Fibroblast of lung (primary cell): ENCODE results near the gene PDZK1IP1. TPM values are rescaled to one million over a fixed set of nuclear protein-coding genes. Genes with fewer than 3 reads are reported as not detected.

ENCODE experiments used
- DNase-seq, 2 donors: peaks; one replicate each; pipeline versions ENCODE4 v3.0.0 to v3.0.0-alpha.2; 2010; ENCODE audit warnings: low read depth in 2 of 2
- H2AFZ ChIP-seq: 2 replicates; pipeline ENCODE4 v1.5.1; 2012; ENCODE audit warnings: low read length, control low read depth, inconsistent platforms
- H3K27ac ChIP-seq: 2 replicates; pipeline ENCODE4 v1.5.1; 2011; ENCODE audit warnings: low read length, control low read depth; ENCODE audit not compliant: insufficient read depth
- H3K27me3 ChIP-seq: 2 replicates; pipeline ENCODE4 v1.5.1; 2011; ENCODE audit warnings: mild to moderate bottlenecking, low read length; ENCODE audit not compliant: control insufficient read depth, insufficient read depth
- H3K36me3 ChIP-seq: 2 replicates; pipeline ENCODE4 v1.5.1; 2011; ENCODE audit warnings: low read length; ENCODE audit not compliant: control insufficient read depth, insufficient read depth
- H3K4me1 ChIP-seq: 2 replicates; pipeline ENCODE4 v1.5.1; 2011; ENCODE audit warnings: low read length; ENCODE audit not compliant: control insufficient read depth, insufficient read depth; ENCODE audit errors: extremely low read depth
- H3K4me2 ChIP-seq: 2 replicates; pipeline ENCODE4 v1.5.1; 2011; ENCODE audit warnings: low read length, control low read depth; ENCODE audit not compliant: insufficient read depth; ENCODE audit errors: extremely low read depth
- H3K4me3 ChIP-seq, 4 experiments: fragments of 200-600 bp in 1 of 4; sonication (generic) in 1 of 4; replicated peaks in 1 of 4; 2 replicates each; pipeline ENCODE4 v1.5.1; 2011 to 2016; ENCODE audit warnings: low read length in 4 of 4, low read depth in 3 of 4, mild to moderate bottlenecking in 3 of 4, control low read depth in 2 of 4, inconsistent platforms in 1 of 4, mixed read lengths in 1 of 4; ENCODE audit not compliant: insufficient read depth in 1 of 4; ENCODE audit errors: control extremely low read depth in 1 of 4
- H3K79me2 ChIP-seq: 2 replicates; pipeline ENCODE4 v1.5.1; 2012; ENCODE audit warnings: mild to moderate bottlenecking, low read length, inconsistent platforms; ENCODE audit not compliant: control insufficient read depth, insufficient read depth
- H3K9ac ChIP-seq: 2 replicates; pipeline ENCODE4 v1.5.1; 2011; ENCODE audit warnings: mild to moderate bottlenecking, low read length, control low read depth; ENCODE audit not compliant: insufficient read depth
- H3K9me3 ChIP-seq: 2 replicates; pipeline ENCODE4 v1.5.1; 2012; ENCODE audit warnings: low read depth, low read length; ENCODE audit not compliant: control insufficient read depth, insufficient read depth
- H4K20me1 ChIP-seq: 2 replicates; pipeline ENCODE4 v1.5.1; 2011; ENCODE audit warnings: low read length; ENCODE audit not compliant: control insufficient read depth, insufficient read depth; ENCODE audit errors: extremely low read depth
- EZH2 ChIP-seq: IDR thresholded peaks from 2 replicates; pipeline ENCODE4 v1.5.1; 2012; ENCODE audit warnings: low read length, control low read depth, mild to moderate bottlenecking; ENCODE audit errors: missing control alignments
- polyA plus RNA-seq, 2 donors: library from polyadenylated mRNA; depleted of rRNA in 1 of 2; stranded (reverse) in 1 of 2; unstranded in 1 of 2; fragments of >200 nt; gene quantifications; 2 replicates each; pipeline ENCODE4 v1.2.1, GENCODE V29; 2011 to 2012; ENCODE audit warnings: missing spikeins in 1 of 2
- total RNA-seq: library from RNA; depleted of rRNA; stranded (reverse); fragments of >200 nt; gene quantifications from 2 replicates; pipeline ENCODE4 v1.2.1, GENCODE V29; 2014
- TF ChIP-seq, protein P1 (sequence below), 2 donors: IDR thresholded peaks in 1 of 2; conservative IDR thresholded peaks in 1 of 2; 1 replicate in 1 of 2; 2 replicates in 1 of 2; pipeline ENCODE4 v1.5.1; 2011 to 2012; ENCODE audit warnings: low read length in 2 of 2, control low read depth in 1 of 2, inconsistent platforms in 1 of 2, low read depth in 1 of 2, mild to moderate bottlenecking in 1 of 2

PDZK1IP1 gene
- total and polyA plus RNA-seq, 2 donors (not counting 1 experiment from before 2014, with no cell fraction given), result not detected

- no peak overlapping the region for H3K4me3 ChIP-seq
- H3K36me3 ChIP-seq, result no peaks in the 10 kb centered on the region
- H2AFZ ChIP-seq, result no peak overlapping the region
- no peak overlapping the region for H3K9ac ChIP-seq
- H3K27me3 ChIP-seq, result no peaks in the 10 kb centered on the region
- TF ChIP-seq, protein P1, sequence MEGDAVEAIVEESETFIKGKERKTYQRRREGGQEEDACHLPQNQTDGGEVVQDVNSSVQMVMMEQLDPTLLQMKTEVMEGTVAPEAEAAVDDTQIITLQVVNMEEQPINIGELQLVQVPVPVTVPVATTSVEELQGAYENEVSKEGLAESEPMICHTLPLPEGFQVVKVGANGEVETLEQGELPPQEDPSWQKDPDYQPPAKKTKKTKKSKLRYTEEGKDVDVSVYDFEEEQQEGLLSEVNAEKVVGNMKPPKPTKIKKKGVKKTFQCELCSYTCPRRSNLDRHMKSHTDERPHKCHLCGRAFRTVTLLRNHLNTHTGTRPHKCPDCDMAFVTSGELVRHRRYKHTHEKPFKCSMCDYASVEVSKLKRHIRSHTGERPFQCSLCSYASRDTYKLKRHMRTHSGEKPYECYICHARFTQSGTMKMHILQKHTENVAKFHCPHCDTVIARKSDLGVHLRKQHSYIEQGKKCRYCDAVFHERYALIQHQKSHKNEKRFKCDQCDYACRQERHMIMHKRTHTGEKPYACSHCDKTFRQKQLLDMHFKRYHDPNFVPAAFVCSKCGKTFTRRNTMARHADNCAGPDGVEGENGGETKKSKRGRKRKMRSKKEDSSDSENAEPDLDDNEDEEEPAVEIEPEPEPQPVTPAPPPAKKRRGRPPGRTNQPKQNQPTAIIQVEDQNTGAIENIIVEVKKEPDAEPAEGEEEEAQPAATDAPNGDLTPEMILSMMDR (conservative IDR thresholded peaks at IDR 0.05 in 1 of 2, IDR thresholded peaks at IDR 0.05 in 1 of 2; ENCODE audit: low read depth in 1 of 2, low read length in 2 of 2), result no peak
- TF ChIP-seq EZH2, result no peak
- no peak overlapping the region for H3K27ac ChIP-seq
- no peaks in the 10 kb centered on the region for H3K79me2 ChIP-seq
- no peak overlapping the region for H3K4me2 ChIP-seq
- no peaks in the 10 kb centered on the region for H4K20me1 ChIP-seq
- DNase-seq, result no peak
- H3K4me1 ChIP-seq, result no peaks in the 10 kb centered on the region
- H3K9me3 ChIP-seq, result no peaks in the 10 kb centered on the region
Measured at GRCh38 chr1:47172782-47173181, 17.1 kb downstream of the PDZK1IP1 start.

DNA sequence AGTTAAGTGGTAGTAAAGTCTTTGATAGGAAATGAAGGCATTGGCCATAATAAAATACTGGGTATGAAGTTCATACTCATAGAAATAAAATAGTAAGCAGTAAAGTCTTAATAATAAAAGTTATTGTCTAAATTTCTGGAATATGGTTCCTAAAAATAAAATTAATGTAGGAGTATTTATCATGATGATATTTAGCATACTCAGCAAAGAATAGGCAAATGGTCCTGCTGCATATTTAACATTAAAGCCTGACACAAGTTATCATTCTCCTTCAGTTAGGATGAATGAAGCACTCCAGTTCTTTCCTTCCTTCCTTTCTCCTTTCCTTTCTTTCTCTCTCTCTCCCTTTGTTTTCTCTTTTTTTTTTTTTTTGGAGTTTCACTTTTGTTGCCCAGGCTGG lies 25.3 kb downstream of the PDZK1IP1 start:
- H3K4me3 ChIP-seq, result no peak overlapping the region
- H3K9me3 ChIP-seq, result no peaks in the 10 kb centered on the region
- no peaks in the 10 kb centered on the region for H3K4me1 ChIP-seq
- no peaks in the 10 kb centered on the region for H3K79me2 ChIP-seq
- no peaks in the 10 kb centered on the region for H3K27me3 ChIP-seq
- H4K20me1 ChIP-seq, result no peaks in the 10 kb centered on the region
- H3K9ac ChIP-seq, result no peak overlapping the region
- no peak overlapping the region for H3K4me2 ChIP-seq
- H3K36me3 ChIP-seq, result no peaks in the 10 kb centered on the region
- H2AFZ ChIP-seq, result no peak overlapping the region
- H3K27ac ChIP-seq, result no peak overlapping the region
- no peak for DNase-seq
- TF ChIP-seq, protein P1 (conservative IDR thresholded peaks at IDR 0.05 in 1 of 2, IDR thresholded peaks at IDR 0.05 in 1 of 2; ENCODE audit: low read depth in 1 of 2, low read length in 2 of 2), result no peak
- TF ChIP-seq EZH2, result no peak

DNA sequence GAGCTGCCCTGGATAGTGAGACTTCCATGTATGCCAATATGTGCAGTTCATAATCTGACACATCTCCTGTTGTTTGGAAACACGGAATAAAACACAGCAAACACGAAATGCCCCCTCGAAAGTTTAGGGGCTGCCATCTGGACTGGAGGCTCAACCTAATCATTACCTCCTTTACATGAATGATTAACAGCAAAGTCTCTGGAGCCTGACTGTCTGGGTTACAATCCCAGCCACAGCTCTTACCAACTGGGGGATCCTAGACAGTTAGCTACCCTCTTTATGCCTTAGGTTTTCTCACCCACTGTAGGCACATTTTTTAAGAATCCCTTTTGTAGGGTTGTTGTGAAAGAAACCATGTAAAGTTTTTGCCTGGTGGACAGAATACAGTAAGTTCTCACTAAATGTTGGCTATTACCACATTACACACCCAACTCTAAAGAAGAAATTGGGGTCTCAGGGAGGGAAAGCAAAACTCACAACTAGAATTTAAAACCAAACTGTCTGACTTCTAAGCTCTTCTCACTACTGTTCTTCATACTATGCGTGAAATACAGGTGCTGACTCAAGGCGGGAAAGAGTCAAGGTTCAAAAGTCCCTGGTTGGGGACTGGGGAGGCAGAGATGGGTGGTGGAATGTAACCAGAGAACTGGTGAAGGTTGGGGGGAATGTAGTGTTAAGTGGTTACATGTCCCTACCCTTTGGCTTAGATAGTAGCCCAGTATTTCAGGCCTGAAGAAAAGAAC lies 28.4 kb downstream of the PDZK1IP1 start:
- Histone ChIP-seq H2AFZ (no peak overlapping the region), H3K4me3 (no peak overlapping the region), H3K27me3 (no peaks in the 10 kb centered on the region), H3K9ac (no peak overlapping the region), H3K36me3 (no peaks in the 10 kb centered on the region), H3K79me2 (no peaks in the 10 kb centered on the region), H4K20me1 (no peaks in the 10 kb centered on the region), H3K9me3 (no peaks in the 10 kb centered on the region), H3K4me2 (no peak overlapping the region), H3K27ac (no peak overlapping the region), H3K4me1 (no peaks in the 10 kb centered on the region)
- TF ChIP-seq, protein P1 (conservative IDR thresholded peaks at IDR 0.05 in 1 of 2, IDR thresholded peaks at IDR 0.05 in 1 of 2; ENCODE audit: low read depth in 1 of 2, low read length in 2 of 2), result no peak
- TF ChIP-seq EZH2, result no peak
- no peak for DNase-seq
